Small intestine (tissue), 7 donors: ENCODE data around the gene CDCP1. TPM values are rescaled to one million over a fixed set of nuclear protein-coding genes. Genes with fewer than 3 reads are reported as not detected.

Experiments used
- DNase-seq, 2 donors: peaks; one replicate each; pipeline versions ENCODE4 v3.0.0 to v3.0.0-alpha.2; 2013
- FAIRE-seq: peaks from 2 replicates; lab custom pipeline; 2012; peaks lifted over from hg19 to GRCh38; lab: Jason Lieb, UNC
- H3K27ac ChIP-seq, 3 donors: one replicate each; pipeline ENCODE4 v1.5.1; 2013; ENCODE audit warnings: low read length in 2 of 3, mild to moderate bottlenecking in 2 of 3, control low read depth in 1 of 3, inconsistent platforms in 1 of 3, low read depth in 1 of 3, moderate library complexity in 1 of 3
- H3K27me3 ChIP-seq, 3 donors: one replicate each; pipeline ENCODE4 v1.6.1; 2013; ENCODE audit warnings: low read length in 3 of 3, inconsistent platforms in 1 of 3; ENCODE audit not compliant: control insufficient read depth in 3 of 3, insufficient read depth in 3 of 3
- H3K36me3 ChIP-seq, 3 donors: one replicate each; pipeline ENCODE4 v1.6.1; 2013; ENCODE audit warnings: low read length in 3 of 3, inconsistent platforms in 1 of 3, low read depth in 1 of 3, mild to moderate bottlenecking in 1 of 3, moderate library complexity in 1 of 3; ENCODE audit not compliant: control insufficient read depth in 3 of 3, insufficient read depth in 2 of 3
- H3K4me1 ChIP-seq, 3 donors: one replicate each; pipeline ENCODE4 v1.6.1; 2013; ENCODE audit warnings: low read length in 2 of 3, inconsistent platforms in 1 of 3, low read depth in 1 of 3, mild to moderate bottlenecking in 1 of 3, moderate library complexity in 1 of 3; ENCODE audit not compliant: control insufficient read depth in 3 of 3, insufficient read depth in 2 of 3
- H3K4me3 ChIP-seq, 3 donors: one replicate each; pipeline ENCODE4 v1.5.1; 2013; ENCODE audit warnings: low read length in 3 of 3, control low read depth in 1 of 3, inconsistent platforms in 1 of 3, low read depth in 1 of 3, mild to moderate bottlenecking in 1 of 3, moderate library complexity in 1 of 3
- H3K9me3 ChIP-seq, 2 donors: one replicate each; pipeline ENCODE4 v1.6.1; 2013; ENCODE audit warnings: low read depth in 1 of 2, low read length in 1 of 2; ENCODE audit not compliant: control insufficient read depth in 2 of 2, insufficient read depth in 1 of 2
- WGBS, 3 donors: extraction: QIAGEN DNeasy Blood & Tissue Kit; methylation state at CpG; one replicate each; pipeline ENCODE4 v1.1.7; 2013; 5-methylcytosine and 5-hydroxymethylcytosine counted together
- polyA plus RNA-seq, 4 donors: library from polyadenylated mRNA; stranded (reverse) in 3 of 4; unstranded in 1 of 4; fragments of 200-250 nt in 3 of 4; fragments of 120-200 nt in 1 of 4; gene quantifications; one replicate each; pipeline versions ENCODE4 v1.2.1 to v1.2.3, GENCODE V29; 2013
- donor health status: healthy with polysubstance abuse.
- donor health status: control.
- donor health status: control.
- donor health status: Bipolar disorder and iron deficiency.
- donor health status: healthy.

Gene CDCP1
- polyA plus RNA-seq, 4 donors, result 8.4 to 30.6 (median 12.6) TPM

DNA sequence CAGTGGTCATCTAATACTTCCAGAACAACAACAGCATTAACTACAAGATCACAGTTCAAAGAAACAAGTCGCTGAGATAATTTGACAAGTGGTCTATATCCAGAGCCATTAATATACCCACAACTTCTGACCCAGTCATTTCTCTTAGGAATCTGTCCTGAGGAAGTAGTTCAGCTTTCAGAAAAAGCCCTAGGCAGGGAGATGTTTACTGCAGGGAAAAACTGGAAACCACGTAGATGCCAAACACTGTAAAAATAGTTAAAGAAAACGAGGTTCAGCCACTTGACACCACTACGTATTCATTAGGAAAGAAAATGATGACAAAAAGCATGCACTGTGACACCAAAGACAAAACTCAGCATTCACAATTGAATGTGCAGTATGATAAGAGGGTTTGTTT, 22.3 kb upstream of the CDCP1 start:
- Histone ChIP-seq H3K36me3 (no peaks in the 10 kb centered on the region), H3K27ac (no peak overlapping the region), H3K4me3 (no peak overlapping the region), H3K27me3 (no peaks in the 10 kb centered on the region), H3K4me1 (peaks cover 0 to 33% (median 0%) of the 10 kb centered on the region in 3 donors), H3K9me3 (peaks cover 0 to 8% of the 10 kb centered on the region in 2 donors)
- WGBS, 3 donors, result 71 to 84% (median 82%) methylated on average over 4 of the region's 4 CpGs
- DNase-seq, result no peak
- FAIRE-seq, result no peak

DNA sequence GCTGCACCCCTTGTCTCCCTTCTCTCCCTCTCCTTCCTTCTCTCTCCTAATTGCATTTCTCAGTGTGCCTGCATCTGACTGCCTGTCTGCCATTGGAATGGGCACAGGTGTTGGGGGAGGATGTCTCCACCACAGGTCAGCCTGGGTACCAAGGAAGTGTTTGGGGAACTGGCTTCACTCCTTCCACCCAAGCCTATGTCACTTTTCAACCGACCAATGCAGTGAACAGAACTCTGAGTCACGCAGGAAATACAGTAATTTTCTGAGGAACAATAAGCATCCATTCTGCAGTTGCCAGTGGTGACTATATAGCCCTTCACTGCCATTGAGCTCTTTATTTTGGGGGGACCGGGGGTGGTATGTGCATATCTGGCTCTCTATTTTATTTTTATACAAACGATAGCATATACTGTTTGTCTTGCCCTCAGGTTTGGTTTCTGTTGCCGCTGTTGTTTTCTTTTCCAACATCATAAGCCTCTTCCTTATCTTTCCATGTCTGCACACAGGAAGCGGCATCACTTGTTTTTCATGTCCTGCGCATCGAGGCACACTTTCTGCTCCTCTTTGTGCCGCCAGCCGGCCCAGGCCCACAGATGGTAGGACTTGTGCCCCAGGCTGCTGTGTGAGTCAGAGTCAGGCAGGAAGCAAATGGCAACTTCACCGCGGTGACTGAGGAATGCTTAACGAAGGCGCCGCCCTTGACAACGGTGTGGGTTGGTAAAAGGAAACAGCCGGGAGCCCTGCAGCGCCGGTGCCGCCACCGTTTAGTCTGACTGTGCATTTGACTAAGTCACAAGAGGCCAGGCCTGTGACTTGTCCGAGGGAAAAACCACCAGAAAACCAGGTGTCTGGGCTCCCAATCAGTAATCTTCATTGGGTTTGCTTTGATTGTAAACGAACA, 21.1 kb upstream of the CDCP1 start:
- FAIRE-seq, result no peak
- 10 to 16% (median 15%) methylated on average over 23 of the region's 23 CpGs for WGBS, 3 donors
- H3K27me3 ChIP-seq, result no peaks in the 10 kb centered on the region
- peaks cover 0 to 33% (median 0%) of the 10 kb centered on the region in 3 donors for H3K4me1 ChIP-seq
- H3K4me3 ChIP-seq, result no peak overlapping the region
- no peaks in the 10 kb centered on the region for H3K36me3 ChIP-seq
- H3K9me3 ChIP-seq, result peaks cover 0 to 8% of the 10 kb centered on the region in 2 donors
- DNase-seq, result peak; percentile 96 to 98
- H3K27ac ChIP-seq, result peak overlapping the region in 2 of 3 donors; percentile 62 to 79

DNA sequence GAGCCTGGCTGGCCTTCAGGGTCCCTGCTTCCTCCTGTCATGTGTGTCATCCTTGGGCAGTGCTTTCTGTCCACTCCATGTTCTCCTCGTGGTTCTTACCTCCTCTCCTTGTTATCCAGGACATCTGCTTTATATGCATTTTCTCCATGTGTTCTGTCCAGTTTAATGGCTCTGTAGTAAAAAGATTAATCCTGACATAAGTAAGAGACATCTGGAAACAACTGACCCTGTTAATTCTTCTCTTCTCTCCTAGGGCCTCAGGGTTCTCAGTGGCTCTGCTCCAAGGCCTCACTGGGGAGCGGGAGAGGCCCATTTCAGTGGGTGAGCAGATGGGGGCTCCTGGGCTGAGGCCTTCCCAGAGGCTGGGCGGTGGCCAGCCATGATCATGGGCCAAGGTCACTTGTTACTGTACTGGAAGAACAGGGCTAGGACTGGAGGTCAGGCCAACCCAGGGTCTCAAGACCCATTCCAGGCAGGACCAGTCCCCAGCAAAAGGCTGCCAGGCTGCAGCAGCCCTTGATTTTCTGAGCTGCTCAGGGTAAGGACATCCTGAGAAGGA, 20.2 kb upstream of the CDCP1 start:
- Histone ChIP-seq H3K4me3 (no peak overlapping the region), H3K27me3 (no peaks in the 10 kb centered on the region), H3K36me3 (no peaks in the 10 kb centered on the region), H3K9me3 (peaks cover 0 to 8% of the 10 kb centered on the region in 2 donors), H3K27ac (peak overlapping the region in 1 of 3 donors; percentile 79), H3K4me1 (peaks cover 0 to 33% (median 0%) of the 10 kb centered on the region in 3 donors)
- no peak for DNase-seq
- FAIRE-seq, result no peak
- 81 to 90% (median 86%) methylated on average over 3 of the region's 3 CpGs for WGBS, 3 donors

DNA sequence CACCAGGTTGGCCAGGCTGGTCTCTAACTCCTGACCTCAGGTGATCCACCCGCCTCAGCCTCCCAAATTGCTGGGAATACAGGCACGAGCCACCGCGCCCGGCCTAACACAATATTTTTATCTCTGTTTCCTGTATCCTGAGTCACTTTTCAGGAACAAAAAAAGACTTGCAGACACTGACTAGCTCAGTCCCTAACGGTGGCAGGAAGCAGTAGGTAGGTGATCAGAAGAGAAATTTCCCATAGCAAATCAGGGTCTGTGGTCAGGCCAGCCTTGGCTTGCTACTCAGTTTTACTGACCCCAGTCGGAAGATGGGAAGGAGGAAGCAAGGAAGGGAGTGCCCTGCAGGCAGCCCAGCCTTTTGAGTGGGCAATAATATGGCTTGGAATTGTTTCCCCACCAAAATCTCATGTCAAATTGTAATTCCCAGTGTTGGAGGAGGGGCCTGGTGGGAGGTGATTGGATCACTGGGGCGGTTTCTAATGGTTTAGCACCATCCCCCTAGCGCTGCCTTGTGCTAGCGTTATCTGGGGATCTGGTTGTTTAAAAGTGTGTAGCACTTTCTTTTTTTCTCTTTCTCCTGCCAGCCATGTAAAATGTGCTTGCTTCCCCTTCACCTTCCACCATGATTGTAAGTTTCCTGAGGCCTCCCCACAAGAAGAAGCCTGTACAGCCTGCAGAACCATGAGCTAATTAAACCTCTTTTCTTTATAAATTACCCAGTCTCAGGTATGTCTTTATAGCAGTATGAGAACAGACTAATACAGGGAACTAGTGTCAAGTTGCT, 19.5 kb upstream of the CDCP1 start:
- no peak overlapping the region for H3K4me3 ChIP-seq
- no peak for DNase-seq
- no peaks in the 10 kb centered on the region for H3K36me3 ChIP-seq
- no peak overlapping the region for H3K27ac ChIP-seq
- peaks cover 0 to 33% (median 0%) of the 10 kb centered on the region in 3 donors for H3K4me1 ChIP-seq
- H3K9me3 ChIP-seq, result peaks cover 0 to 8% of the 10 kb centered on the region in 2 donors
- 74 to 83% (median 75%) methylated on average over 10 of the region's 10 CpGs for WGBS, 3 donors
- FAIRE-seq, result no peak
- no peaks in the 10 kb centered on the region for H3K27me3 ChIP-seq

DNA sequence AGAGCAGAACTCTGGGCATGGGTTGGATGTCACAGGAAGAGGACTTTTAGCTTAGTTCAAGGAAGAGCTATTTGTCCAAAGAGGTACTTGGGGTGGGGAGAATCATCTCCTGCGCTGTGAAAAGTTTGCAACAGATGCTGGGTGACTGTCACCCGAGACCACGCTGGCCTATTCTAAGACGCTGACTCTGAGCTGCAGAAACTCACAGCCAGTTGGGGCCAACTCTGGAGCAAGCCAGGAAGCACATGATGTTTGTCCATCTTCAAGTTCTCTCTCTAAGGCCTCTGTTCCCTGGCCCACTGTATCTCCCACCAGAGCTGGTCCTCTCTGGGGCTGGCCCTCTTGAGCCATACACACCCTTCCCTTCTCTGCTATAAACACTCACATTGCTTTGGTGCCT, 17.9 kb upstream of the CDCP1 start:
- WGBS, 3 donors, result 93 to 96% (median 95%) methylated on average over 4 of the region's 4 CpGs
- FAIRE-seq, result no peak
- H3K36me3 ChIP-seq, result no peaks in the 10 kb centered on the region

DNA sequence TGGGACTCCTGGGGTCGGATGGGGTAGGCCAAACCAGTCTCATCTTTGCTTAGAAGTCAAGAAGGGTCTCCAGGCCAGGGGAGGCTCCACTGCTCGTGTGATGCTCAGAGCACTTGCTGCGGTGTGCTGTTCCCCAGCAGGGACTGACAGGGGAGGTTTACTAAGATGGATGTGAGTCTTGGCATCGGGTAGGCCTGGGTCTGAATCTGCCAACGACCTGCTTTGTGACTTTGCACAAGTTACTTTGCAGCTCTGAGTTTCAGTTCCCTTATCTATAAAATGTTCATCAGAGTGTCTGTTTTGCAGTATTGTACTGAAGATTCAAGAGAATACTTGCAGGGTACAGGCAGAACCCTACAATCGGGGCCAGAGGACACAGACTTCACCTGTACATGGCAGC, 17.3 kb upstream of the CDCP1 start:
- H3K27ac ChIP-seq, result no peak overlapping the region
- DNase-seq, result no peak
- H3K27me3 ChIP-seq, result no peaks in the 10 kb centered on the region
- no peak for FAIRE-seq
- 52 to 62% (median 56%) methylated on average over 6 of the region's 6 CpGs for whole genome bisulfite sequencing, 3 donors
- peaks cover 0 to 8% of the 10 kb centered on the region in 2 donors for H3K9me3 ChIP-seq
- no peak overlapping the region for H3K4me3 ChIP-seq
- H3K4me1 ChIP-seq, result peaks cover 0 to 19% (median 0%) of the 10 kb centered on the region in 3 donors
- no peaks in the 10 kb centered on the region for H3K36me3 ChIP-seq

More for the DNA sequence above, 17.9 kb upstream of the CDCP1 start:
- DNase-seq, result no peak
- no peak overlapping the region for H3K4me3 ChIP-seq
- no peak overlapping the region for H3K27ac ChIP-seq
- H3K4me1 ChIP-seq, result peaks cover 0 to 23% (median 0%) of the 10 kb centered on the region in 3 donors
- H3K9me3 ChIP-seq, result peaks cover 0 to 8% of the 10 kb centered on the region in 2 donors
- H3K27me3 ChIP-seq, result no peaks in the 10 kb centered on the region

DNA sequence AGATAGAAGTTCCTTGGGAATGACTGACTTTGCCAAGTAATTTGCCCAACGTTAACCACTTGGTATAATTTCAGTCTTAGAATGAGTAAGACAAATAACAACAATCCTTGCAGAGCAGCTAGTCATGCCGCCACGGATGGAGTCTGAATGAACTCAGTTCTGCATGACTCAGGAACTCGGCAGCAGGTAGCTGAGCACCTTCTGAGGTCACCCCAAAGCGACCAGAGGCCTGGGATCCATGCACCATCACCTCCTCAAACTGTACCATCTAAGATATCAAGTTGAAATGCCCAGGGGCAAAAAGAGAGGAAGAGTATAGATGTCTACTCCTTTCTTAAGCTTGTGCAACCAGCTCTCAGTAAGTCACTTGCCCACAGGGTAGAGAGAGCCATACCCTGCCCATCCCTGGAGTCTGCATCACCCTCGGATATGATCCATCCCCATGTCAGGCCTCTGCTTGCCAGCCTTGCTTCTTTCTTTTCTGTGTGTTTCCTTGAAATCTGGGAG, 8.5 kb upstream of the CDCP1 start:
- no peaks in the 10 kb centered on the region for H3K4me1 ChIP-seq
- WGBS, 3 donors, result 79 to 84% (median 81%) methylated on average over 6 of the region's 6 CpGs
- FAIRE-seq (no peak), DNase-seq (no peak)
- no peaks in the 10 kb centered on the region for H3K27me3 ChIP-seq
- H3K9me3 ChIP-seq, result no peaks in the 10 kb centered on the region
- H3K4me3 ChIP-seq, result no peak overlapping the region
- H3K27ac ChIP-seq, result no peak overlapping the region
- H3K36me3 ChIP-seq, result no peaks in the 10 kb centered on the region
